Amygdala (tissue), 56 donors: ENCODE measurements around the gene TOMM40L.

Experiments
- DNase-seq, 56 donors: peaks; one replicate each; lab custom pipeline; 2025; lab: John Stamatoyannopoulos, UW

TOMM40L gene

GRCh38 chr1:161225534-161226319, at the start of gene TOMM40L:
Gene TOMM40L (plus strand): TSS chr1:161226060. CDS start chr1:161226490, 430 bp downstream.
- peak in 55 of 56 donors; percentile 26 to 96 (median 86) for DNase-seq

GRCh38 chr1:161176468-161177111, 49.3 kb upstream of the TOMM40L start:
- DNase-seq = no peak

GRCh38 chr1:161177112-161177935, 48.5 kb upstream of the TOMM40L start, which contains the start of gene B4GALT3:
Gene B4GALT3 (minus strand): TSS chr1:161177507. CDS start chr1:161176060, 1,447 bp downstream.
- peak; percentile 32 to 93 (median 84) for DNase-seq

GRCh38 chr1:161177936-161178244, 48.0 kb upstream of the TOMM40L start:
- no peak for DNase-seq

- no peak for DNase-seq
Measured at GRCh38 chr1:161179698-161180097, 46.2 kb upstream of the TOMM40L start.

- no peak for DNase-seq
Measured at GRCh38 chr1:161180639-161181038, 45.2 kb upstream of the TOMM40L start.

GRCh38 chr1:161182214-161182613, 43.6 kb upstream of the TOMM40L start:
- no peak for DNase-seq

GRCh38 chr1:161185282-161185682, 40.6 kb upstream of the TOMM40L start:
- DNase-seq = peak in 43 of 56 donors; percentile 20 to 83 (median 46)

- peak in 2 of 56 donors; percentile 11 to 22 for DNase-seq
Measured at GRCh38 chr1:161185732-161186311, 40.0 kb upstream of the TOMM40L start.

GRCh38 chr1:161187311-161187710, 38.5 kb upstream of the TOMM40L start:
- peak in 1 of 56 donors; percentile 12 for DNase-seq

GRCh38 chr1:161188381-161188780, 37.5 kb upstream of the TOMM40L start:
- DNase-seq = no peak

- no peak for DNase-seq
Measured at GRCh38 chr1:161189036-161189435, 36.8 kb upstream of the TOMM40L start.

- peak in 20 of 56 donors; percentile 8 to 67 (median 36) for DNase-seq
Measured at GRCh38 chr1:161190962-161191521, 34.8 kb upstream of the TOMM40L start.

GRCh38 chr1:161191971-161192370, 33.9 kb upstream of the TOMM40L start:
- DNase-seq = no peak

- DNase-seq = peak in 40 of 56 donors; percentile 15 to 82 (median 44)
Measured at GRCh38 chr1:161192476-161193465, 33.1 kb upstream of the TOMM40L start.

- peak in 51 of 56 donors; percentile 13 to 90 (median 65) for DNase-seq
Measured at GRCh38 chr1:161193561-161194235, 32.2 kb upstream of the TOMM40L start.

- DNase-seq = peak in 14 of 56 donors; percentile 12 to 57 (median 26)
Measured at GRCh38 chr1:161195171-161195570, 30.7 kb upstream of the TOMM40L start.

GRCh38 chr1:161196111-161196510, 29.7 kb upstream of the TOMM40L start:
- DNase-seq = no peak
